Activated CD4-positive, alpha-beta T cell treated with anti-CD3 and anti-CD28 coated beads, Interleukin-10, Interleukin-2, amounts not matched to agents 100 ng/mL and 50 ng/mL, durations not matched to agents 16 hours and 8 hours (primary cell): ENCODE results near the gene TTC9C.
A peak's percentile ranks its signal among the peaks of the same experiment; 100 is the strongest.
"Not testable (repeated sequence)": the region's sequence is repeated elsewhere in the genome, so short reads cannot be mapped to it uniquely, and the experiment has no call there.

Experiments used
- DNase-seq: peaks from one replicate; pipeline ENCODE4 v3.0.0-alpha.2; 2020

The TTC9C gene

GRCh38 chr11:62710001-62710345, 18.3 kb upstream of the TTC9C start:
- DNase-seq, result no peak

- no peak for DNase-seq
These were observed 15.9 kb upstream of the TTC9C start for GRCh38 chr11:62712276-62712812.

- no peak for DNase-seq
These were observed 15.4 kb upstream of the TTC9C start for GRCh38 chr11:62712861-62713260.

- no peak for DNase-seq
These were observed 14.9 kb upstream of the TTC9C start for GRCh38 chr11:62713343-62713742.

GRCh38 chr11:62715150-62716130, 12.8 kb upstream of the TTC9C start:
- no peak for DNase-seq

- no peak for DNase-seq
These were observed 12.1 kb upstream of the TTC9C start for GRCh38 chr11:62716206-62716605.

- DNase-seq, result no peak
These were observed 11.5 kb upstream of the TTC9C start for GRCh38 chr11:62716816-62717215.

- peak; percentile 40 for DNase-seq
These were observed 8.8 kb upstream of the TTC9C start for GRCh38 chr11:62719302-62719978.

- no peak for DNase-seq
These were observed 6.3 kb upstream of the TTC9C start for GRCh38 chr11:62721994-62722393.

GRCh38 chr11:62724171-62724570, 4.1 kb upstream of the TTC9C start:
- DNase-seq, result no peak

- DNase-seq, result no peak
These were observed 2.6 kb upstream of the TTC9C start for GRCh38 chr11:62725646-62726045.

- DNase-seq, result no peak
These were observed 2.0 kb upstream of the TTC9C start for GRCh38 chr11:62726156-62726914.

- no peak for DNase-seq
These were observed 1.4 kb upstream of the TTC9C start for GRCh38 chr11:62726915-62727164.

- DNase-seq, result peak; percentile 100
These were observed 968 bp upstream of the TTC9C start, which contains the start of gene HNRNPUL2 for GRCh38 chr11:62727165-62727871. Gene HNRNPUL2, minus strand, starts transcription at chr11:62727457. Its CDS starts 301 bp downstream, at chr11:62727156.

- DNase-seq, result peak; percentile 96
These were observed 465 bp upstream of the TTC9C start for GRCh38 chr11:62727872-62728170.

GRCh38 chr11:62730076-62730475, 1.8 kb downstream of the TTC9C start:
- DNase-seq, result not testable (repeated sequence)

GRCh38 chr11:62732830-62733229, 4.5 kb downstream of the TTC9C start:
- no peak for DNase-seq

- no peak for DNase-seq
These were observed 8.9 kb downstream of the TTC9C start for GRCh38 chr11:62737196-62737595.

- DNase-seq, result no peak
These were observed 19.3 kb downstream of the TTC9C start for GRCh38 chr11:62747475-62748160.

- not testable (repeated sequence) for DNase-seq
These were observed 21.6 kb downstream of the TTC9C start for GRCh38 chr11:62749931-62750330.

GRCh38 chr11:62752177-62752785, 24.0 kb downstream of the TTC9C start:
- DNase-seq, result no peak
